HT-29 (cell line): Measurements from ENCODE around the gene JAK1. TPM values are rescaled to one million over a fixed set of nuclear protein-coding genes. Genes with fewer than 3 reads are reported as not detected.
"Not testable (repeated sequence)": the region's sequence is repeated elsewhere in the genome, so short reads cannot be mapped to it uniquely, and the experiment has no call there.

Experiments
- DNase-seq: peaks from one replicate; pipeline ENCODE4 v3.0.0-alpha.2; 2015; ENCODE audit warnings: low spot score
- total RNA-seq: library from RNA; depleted of rRNA; stranded (reverse); fragments of >200 nt; shearing (Covaris generic); gene quantifications from 2 replicates; pipeline ENCODE4 v1.2.3, GENCODE V29; 2014

JAK1 gene
- total RNA-seq, 1 experiment from 2014 or later, result 29.1 TPM

- DNase-seq, result no peak
Measured at GRCh38 chr1:64950284-64950809, 16.0 kb downstream of the JAK1 start.

DNA sequence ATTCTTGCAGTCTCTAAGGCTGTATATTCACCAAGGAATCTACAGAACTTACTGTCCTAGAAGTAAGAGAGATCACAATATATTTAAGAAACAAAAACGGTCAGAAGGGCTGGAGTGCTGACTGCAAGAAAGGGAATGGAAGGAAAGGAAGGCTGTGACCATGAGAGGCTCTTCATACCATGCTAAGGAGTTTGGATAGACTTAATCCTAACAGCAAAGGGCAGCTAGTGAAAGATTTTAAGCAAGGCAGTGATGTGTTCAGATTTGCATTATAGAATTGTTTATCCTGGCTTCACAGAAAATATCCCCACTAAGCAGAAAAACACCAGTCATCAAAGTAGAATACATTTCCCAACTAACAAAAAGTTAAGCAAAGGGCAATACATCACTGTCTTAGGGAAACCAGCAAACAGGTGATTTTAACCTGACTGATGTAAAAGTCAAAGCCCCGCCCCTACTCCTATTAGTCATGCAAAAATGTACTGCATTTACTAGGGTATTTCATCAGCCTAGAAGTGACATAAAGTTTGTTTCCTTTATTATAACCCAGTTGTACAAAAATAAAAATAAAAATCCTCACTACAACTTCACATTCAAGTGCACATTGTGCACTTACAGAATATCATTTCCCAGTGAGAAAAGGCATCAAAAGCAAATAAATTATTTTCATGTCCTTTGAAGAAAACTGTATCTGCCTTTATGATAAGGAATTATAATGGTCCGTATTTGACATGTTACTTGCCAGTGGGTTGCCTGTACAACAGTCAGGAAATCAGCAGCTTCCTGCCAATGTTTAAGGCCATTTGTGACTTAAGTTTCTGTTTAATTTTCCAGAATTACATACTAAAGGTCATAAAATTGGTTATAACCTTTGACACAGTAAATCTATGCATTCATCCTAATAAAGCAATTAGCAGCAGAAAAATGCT lies 17.2 kb downstream of the JAK1 start:
- DNase-seq, result peak; percentile 11

DNA sequence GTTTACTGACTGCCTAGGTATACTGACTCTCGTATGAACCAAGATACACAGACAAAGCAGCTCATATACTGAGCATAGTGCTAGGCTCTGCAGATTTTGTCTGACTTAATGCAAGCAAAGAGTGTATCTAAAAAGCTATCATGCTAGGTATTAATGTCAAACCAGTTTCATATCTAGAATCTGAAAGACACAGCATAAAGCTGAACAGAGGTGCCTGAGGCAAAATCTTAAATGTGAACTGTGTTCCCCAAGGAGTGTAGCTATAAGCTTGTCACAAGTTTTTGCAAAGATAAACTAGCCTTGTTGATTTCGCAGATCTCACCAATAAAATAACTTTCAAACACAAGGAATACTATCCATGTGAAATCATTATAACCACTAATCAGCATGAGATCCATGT lies 18.1 kb downstream of the JAK1 start:
- no peak for DNase-seq

GRCh38 chr1:64946916-64947315 lies 19.4 kb downstream of the JAK1 start:
- DNase-seq, result no peak

- DNase-seq, result no peak
Measured at GRCh38 chr1:64944913-64945312, 21.4 kb downstream of the JAK1 start.

DNA sequence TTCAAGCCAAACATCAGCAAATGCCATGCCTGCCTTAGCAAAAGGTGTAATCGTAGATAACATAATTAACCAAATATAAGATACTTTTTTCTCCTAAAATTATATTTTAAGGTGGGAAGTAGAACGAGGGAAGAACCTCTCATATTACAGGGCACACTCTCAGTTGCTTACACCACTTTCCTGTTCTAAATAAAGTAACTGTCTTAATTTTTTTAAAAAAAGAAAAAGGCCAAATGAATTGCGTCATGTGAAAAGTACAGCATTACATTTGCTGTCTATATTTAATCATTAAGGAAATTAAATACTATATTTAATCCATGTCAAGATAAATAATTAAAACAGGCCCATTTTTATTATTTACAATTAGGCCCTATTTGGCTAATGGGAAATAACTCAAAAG lies 23.7 kb downstream of the JAK1 start:
- no peak for DNase-seq

DNA sequence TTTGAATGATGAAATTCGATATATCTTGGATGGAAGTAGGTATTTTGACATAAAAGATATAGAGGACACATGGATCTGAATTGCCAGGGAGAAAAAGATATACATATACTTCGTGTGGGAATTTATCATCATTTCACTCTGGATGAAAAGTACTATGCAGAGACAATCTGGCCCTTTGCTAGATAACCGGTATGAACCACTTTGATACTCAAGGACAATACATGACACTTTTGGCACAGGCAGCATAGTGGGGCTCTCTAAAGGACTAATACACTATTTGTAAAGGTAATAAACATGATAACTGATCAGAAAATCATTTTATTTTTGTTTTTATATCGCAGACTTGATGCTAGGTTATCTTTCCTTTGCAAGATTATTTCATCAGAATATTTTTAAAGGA lies 24.2 kb downstream of the JAK1 start:
- no peak for DNase-seq

DNA sequence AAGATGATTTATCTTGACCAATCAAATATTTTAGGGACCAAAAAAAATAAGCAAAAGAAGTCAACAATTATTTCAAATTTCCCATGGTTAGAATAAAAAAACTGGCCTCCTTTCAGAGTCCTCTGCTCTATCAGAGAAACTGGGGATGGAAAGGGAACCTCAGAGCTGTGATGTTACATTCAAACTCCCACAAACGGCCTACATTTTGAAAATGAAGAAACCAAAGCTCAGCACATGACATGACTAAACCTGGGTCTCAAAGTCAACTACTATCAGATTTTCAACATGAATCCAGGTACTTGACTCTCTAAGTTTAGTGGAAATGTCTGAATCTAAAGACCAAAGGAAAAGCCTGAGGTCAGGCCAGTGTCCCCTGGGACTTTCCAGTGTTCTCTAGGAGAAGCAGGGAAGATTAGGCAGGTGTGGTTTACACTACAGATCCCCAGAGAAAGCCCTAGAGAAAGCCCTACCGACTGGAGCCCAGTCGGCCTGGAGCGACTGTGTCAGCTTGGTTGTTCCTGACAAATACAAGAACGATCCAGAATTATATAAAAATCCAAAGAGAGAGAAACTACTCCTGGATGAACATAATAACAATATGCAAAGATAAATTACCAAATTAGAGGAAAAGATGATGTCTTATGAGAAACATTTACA lies 24.8 kb downstream of the JAK1 start:
- DNase-seq, result no peak

DNA sequence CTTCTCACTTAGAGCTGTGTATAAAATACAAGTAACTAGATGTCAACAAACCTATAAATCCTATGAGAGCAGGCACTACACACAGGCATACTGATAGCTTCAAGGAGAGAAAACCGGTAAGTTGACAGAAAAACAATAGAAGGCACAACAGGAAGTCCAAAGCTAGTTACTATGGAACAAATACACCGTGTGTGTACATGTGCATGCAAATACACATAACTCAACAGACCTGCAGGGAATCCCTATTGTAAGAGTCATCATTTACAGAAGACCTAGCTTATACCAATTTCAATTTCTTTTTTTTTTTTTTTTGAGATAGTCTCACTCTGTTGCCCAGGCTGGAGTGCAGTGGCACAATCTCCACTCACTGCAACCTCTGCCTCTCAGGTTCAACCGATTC lies 26.3 kb downstream of the JAK1 start:
- DNase-seq, result no peak

DNA sequence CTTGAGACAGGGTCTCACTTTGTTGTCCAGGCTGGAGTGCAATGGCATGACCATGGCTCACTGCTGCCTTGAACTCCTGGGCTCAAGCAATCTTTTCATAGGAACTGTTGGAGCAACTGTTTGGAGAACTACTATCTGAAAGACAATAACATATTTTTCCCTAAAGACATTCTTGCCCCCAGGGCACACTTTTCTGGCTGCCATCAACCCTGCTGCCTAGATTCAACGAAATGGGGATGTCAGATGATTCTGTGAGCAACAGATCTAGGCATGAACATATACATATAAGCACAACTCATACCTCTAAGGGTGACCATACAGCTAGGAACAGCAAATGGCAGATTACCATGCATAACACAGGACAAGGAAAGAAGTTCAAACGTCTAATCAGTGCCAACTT lies 27.4 kb downstream of the JAK1 start:
- DNase-seq, result no peak

DNA sequence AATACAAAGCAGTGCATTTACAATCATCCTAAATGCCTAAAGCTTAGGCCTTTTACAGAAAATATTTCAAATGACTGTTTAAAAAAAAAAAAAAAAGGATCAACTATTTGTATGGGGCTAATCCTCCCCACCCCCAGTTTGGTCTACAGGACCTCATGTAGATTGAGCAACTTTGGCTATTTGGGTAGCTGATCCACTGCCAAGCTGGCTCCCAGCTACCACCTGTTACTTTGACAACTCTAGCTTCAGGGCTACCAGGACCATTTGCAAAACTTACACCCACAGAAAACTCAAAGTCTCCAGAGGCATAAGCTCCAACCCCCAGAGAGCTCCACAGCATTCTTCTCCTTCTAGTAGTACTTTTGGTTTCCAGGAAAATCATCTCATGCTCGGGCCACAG lies 29.4 kb downstream of the JAK1 start:
- DNase-seq, result no peak

- no peak for DNase-seq
Measured at GRCh38 chr1:64935551-64936155, 30.7 kb downstream of the JAK1 start.

- DNase-seq, result no peak
Measured at GRCh38 chr1:64934878-64935275, 31.5 kb downstream of the JAK1 start.

DNA sequence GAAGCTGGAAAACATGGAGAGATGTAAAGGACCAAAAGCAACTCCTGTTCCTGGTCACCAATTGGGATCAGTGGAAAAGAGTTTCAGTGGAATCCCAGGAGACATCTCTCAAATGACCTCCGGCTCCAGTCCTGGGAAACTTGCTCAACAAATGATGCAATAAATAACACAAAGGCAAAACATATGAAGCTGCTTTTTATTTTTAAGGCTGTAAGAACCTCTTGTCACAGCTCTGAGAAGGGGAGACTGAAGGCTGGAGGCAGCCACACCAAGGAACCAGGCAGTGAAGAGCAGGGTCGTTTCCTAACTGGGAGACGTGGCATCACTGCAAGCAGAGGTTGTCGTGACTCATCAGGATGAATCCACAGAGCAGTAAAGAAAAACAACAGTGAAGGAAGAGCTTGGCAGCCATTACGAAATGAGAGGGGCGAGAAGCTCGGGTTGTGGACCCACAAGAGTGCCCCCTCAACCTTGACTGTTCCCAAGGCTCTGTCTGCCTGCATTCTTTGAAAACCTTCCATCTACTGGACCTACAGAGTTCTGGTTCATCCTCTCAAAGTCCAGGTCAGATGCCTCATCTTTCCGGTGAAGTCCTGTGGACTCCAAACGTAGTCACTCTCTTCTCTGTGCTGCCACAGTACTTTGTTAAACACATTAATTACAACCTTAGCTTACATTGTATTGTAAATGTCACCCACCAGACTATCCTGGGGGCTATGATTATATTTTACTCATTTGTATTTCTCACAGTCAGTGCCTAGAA lies 32.1 kb downstream of the JAK1 start:
- no peak for DNase-seq

- DNase-seq, result no peak
Measured at GRCh38 chr1:64933296-64934070, 32.9 kb downstream of the JAK1 start.

- DNase-seq, result no peak
Measured at GRCh38 chr1:64932962-64933295, 33.4 kb downstream of the JAK1 start.

- not testable (repeated sequence) for DNase-seq
Measured at GRCh38 chr1:64930640-64931039, 35.7 kb downstream of the JAK1 start.

GRCh38 chr1:64929221-64929620 lies 37.1 kb downstream of the JAK1 start:
- DNase-seq, result no peak

GRCh38 chr1:64928325-64928724 lies 38.0 kb downstream of the JAK1 start:
- DNase-seq, result no peak

DNA sequence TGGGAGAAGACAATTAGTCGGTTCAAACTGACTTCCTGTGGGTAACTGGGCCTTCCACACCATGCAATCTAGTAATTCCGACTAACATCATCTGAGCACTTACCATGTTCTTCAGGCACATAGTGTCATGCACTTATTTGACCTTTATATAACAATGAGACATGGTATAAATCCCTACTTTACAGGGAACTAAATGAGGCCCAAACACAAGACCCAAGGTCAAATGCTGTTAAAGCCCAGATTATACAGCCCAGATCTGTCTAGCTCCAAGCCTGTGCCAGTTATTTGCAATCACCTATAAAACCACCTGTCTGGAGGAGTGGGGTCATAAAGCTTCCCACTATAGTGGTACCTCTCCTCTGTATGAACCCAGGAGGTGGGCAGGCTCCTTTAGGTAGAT lies 40.8 kb downstream of the JAK1 start:
- no peak for DNase-seq

- DNase-seq, result no peak
Measured at GRCh38 chr1:64923294-64923718, 43.0 kb downstream of the JAK1 start.
